Measurements from ENCODE around the gene INPP4A.

Gene INPP4A

DNA sequence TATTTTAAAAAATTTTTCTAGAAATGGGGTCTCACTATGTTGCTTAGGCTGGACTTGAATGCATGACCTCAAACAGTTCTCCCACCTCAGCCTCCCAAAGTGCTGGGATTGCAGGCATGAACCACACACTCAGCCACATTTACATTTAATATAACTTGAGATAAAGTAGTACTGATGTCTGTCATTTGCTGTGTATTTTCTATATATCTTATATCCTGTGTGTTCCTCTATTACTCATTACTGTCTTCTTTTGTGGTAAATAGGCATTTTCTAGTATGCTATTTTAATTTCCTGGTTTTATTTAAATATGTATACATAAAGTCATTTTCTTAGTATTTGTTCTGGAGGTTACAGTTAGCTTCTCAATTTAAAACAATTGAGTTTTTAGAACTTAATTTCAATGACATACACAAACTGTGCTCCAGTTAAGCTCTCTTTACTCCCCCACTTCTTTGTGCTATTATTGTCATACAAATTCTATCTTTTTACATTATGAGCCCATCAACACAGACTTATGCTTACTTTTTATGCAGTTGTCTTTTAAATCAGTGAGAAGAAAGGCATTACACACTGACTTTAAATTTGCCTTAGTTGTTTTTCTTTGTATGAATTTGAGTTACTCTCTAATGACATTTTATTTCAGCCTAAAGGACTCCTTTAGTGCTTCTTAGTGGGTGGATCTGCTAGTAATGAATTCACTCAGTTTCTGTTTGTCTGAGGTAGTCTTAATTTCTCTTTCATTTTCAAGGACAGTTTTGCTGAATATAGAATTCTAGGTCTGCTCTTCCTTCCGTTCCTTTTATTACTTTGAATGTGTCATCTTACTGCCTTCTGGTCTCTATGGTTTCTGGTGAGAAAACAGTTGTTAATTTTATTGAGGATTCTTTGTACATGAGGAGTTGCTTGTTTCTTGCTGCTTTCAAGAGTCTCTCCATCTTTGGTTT lies 6.2 kb upstream of the INPP4A start:
- no peak for DNase-seq (ENCODE audit: low read depth)

DNA sequence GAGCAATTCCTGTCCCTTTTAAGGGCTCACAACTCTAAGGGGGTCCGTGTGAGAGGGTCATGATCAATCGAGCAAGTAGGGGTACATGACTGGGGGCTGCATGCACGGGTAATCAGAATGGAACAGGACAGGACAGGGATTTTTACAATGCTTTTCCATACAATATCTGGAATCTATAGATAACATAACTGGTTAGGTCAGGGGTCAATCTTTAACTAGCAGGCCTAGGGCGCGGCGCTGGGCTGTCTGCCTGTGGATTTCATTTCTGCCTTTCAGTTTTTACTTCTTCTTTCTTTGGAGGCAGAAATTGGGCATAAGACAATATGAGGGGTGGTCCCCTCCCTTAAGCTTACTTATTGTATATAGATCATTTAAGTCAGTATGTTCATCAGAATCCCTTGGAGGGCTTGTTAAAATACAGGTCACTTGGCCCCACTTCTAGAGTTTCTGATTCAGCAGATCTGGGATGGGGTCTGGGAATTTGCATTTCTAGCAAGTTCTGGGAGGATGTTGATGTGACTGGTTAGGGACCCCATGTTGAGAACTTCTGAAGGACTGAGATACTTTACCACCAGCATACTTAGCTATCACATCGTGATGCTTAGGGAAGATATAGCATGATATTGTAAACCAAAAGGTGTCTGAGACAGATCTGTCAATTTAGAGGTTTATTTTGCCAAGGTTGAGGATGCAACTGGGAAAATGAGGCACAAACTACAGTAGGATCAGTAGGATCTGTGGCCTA lies 2.8 kb upstream of the INPP4A start:
- DNase-seq (ENCODE audit: low read depth): no peak

DNA sequence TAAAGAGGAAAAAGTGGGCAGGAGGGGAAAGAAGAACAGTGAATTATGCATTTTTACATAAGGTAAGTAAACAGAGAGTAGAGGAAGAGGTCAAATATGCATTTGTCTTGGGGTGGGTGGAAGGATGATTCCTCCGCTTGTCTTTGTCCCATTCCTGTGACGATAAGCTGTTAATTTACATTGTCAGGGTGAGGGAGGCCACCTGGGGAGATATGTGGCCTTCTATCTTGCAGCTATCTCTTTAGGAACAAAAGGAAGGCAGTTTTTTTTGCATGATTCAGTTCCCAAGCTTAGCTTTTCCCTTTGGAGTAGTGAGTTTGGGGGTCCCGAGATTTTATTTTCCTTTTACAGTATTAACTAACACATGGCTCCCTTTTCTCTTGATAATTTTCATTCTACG lies 2.2 kb upstream of the INPP4A start:
- no peak for DNase-seq (ENCODE audit: low read depth)

DNA sequence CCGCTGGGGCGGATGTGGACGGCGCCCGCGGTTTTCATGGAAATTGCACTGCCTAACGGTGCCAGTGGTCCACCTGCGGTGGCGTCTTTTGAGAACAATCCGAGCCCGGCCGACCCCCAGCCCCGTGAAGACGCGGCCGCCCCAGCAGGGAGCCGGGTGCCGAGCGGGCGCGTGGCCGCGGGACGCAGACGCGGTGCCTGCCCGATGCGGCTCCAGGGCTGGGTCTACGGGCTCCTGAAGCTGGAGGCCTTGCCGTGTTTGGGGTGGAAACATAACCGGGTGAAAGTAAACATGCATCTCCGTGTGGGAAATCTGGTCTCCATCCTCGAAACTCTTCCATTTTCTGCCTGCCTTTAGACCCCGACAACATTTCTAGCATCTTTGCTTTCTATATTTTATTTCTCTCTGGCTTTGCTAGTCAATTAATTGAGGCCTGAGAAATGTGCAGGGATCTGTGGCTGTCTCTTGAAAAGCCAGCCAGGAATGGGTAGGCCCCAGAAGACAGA lies 572 bp downstream of the INPP4A start:
- DNase-seq (ENCODE audit: low read depth): no peak

DNA sequence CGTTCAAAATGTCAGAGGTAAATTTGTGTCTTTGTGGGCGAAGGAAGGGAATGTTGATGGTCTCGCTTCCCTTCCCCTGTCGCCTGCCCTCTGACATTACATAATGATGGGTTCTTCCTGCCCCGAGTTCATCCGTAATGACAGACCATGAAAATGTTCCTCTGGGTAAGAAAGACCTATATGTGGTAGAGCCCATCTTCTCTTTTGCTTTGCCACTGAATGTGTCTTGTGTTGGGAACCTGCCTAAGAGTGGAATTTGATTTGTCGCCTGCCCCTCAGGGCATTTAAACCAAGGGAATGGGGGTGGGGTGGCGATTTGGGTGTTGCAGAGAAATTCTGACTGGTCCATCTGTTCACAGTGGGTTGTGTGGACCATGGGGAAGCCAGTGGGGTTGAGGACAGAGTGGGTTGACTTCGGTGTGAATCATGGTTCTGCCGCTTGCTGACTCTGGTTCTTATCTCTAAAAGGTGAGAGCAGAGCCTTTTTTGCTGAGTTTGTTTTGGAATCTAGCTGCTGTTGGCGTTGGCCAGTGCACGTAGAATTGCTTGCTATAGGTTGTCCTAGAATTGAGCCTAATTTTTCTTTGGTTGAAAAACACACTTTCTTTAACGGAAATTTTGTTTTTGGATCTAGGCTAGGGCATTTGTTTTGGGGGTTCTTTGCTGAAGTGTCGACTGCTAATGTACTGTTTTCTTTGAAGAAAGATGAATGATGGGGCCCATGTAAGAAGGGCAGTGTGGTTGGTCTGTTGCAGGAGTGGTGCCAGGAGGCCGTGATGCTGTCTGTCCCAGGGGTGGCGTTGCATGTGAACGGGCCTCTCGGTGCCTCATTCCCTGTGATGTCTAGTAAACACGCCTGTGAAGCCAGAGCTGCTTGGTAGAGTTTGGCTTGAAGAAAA lies 1.3 kb downstream of the INPP4A start:
- DNase-seq (ENCODE audit: low read depth): no peak

DNA sequence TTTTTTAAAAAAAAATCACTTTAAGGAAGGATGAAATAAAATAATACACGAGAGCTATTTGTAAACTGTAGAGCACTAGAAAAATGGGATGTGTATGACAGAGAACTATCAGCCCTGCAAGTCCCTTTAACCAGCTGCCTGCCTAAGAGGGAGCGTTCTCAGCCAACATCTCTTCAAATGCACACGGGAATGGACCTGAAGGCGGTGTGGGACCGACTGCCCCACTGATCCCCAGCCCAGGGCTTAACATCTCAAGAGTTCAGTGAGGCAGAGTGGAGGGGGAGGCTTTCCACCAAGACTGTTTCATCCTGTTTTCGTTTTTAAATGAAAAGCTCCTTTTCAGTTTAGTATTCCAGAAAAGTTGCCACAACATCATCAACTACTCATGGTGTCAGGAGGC lies 2.2 kb downstream of the INPP4A start:
- DNase-seq (ENCODE audit: low read depth): no peak

DNA sequence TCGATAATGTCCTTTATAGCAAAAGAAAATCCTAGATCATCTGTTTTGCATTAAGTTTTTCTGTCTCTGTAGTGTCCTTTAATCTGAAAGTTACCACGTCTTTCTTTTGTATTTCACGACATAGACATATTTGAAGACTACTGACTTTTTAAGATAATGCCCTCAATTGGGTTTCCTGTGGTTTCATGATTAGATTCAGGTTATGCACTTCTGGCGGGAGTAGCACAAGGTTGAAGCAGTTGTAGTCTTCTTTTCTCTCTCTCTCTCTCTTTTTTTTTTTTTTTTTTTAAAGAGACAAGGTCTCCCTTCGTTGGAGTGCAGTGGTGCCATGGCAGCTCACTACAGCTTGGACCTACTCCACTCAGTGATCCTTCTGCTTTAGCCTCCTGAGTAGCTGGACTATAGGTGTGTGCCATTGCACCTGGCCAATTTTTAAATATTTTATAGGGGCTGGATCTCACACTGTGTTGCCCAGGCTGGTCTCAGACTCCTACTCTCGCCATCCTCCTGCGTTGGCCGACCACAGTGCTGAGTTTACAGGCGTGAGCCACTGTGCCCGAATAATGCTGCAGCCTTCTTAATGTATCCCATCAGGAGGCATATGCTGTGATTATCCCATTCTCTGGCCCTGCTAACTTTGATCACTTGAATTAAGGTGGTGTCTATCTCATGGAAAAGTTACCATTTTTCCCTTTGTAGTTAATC lies 3.9 kb downstream of the INPP4A start:
- DNase-seq (ENCODE audit: low read depth): no peak

DNA sequence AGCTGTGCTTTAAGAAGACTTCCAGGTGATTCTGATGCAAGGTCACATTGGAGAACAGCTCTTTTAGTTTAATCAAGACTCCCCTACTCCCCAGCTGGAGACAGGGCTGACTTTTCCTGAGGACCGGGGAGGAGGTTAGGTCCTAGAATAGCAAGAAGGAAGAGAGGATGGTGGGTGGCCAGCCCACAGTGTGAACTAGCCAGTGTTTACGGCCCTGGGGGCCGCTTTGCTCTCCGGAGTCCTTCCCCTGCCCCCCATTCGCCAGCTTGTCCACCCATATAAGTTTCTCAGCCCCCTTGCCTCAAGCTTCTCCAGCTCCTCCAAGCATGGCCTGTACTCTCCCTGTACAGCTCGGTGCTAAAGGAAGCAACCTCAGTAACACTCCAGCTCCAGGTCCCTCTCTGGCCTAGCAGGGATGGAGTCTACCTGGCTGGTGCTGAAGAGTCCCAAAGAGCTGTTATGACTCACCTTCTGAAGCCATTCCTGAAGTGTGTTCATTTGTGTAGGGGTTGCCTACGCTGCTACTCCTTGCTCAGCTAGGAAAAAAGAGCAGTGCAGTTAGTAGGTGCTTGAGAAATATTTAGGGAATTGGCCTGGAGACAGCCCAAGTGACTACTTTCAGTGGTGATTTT lies 7.9 kb downstream of the INPP4A start:
- DNase-seq (ENCODE audit: low read depth): no peak

DNA sequence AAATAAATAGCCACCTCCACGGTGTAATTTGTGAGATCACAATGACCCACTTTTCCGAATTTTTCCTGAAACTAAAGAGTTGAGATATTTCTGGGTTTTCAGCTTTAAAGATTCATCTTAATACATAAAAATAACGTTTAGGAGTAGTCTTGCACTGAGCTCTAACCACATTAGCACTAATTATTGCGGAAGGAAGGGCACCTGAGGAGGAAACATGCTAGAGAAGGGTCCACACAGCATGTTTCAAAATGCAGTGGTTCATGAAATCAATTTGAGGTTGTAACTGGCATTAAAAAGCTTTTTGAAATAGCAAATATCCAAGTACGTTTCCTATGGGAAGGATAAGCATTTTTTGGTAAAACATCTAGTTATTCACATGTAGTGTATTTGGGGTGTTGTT lies 8.4 kb downstream of the INPP4A start:
- DNase-seq (ENCODE audit: low read depth): no peak

DNA sequence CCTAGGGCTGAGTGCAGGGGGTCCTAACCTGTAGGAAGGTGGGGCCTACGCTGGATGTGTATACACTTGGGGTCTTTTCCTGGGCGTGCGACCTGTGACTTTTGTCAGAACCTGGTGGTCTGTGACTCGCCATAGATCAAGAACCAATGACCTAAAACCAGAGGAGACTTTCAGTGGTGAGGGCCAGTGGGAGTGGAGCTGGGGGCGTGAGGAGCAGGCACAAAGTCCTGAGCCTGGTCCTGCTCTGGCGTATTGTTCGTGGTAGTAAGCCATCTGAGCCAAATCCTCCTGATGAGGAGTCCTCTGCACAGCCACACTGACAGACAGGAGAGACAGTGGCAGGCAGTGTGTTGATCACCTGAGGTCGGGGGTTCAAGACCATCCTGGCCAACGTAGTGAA lies 8.9 kb downstream of the INPP4A start:
- DNase-seq (ENCODE audit: low read depth): no peak

DNA sequence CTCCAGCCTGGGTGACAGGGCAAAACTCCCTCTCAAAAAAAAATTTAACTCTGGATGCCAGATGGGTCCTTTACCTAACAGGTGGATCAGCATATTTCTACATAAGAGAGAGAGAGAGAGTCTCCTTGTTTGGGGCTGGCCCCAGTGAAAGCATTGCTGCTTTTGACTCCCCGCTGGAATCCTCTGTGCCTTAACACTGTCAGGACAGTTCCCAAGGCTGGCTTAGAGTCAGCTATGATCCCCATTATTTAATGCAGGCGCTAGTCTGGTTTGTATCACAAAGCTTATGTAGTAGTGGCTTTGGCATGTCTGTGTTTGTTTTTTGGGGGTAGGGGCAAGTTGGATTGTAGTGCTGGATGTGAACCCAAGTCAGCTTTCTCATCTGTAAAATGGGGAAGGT lies 9.4 kb downstream of the INPP4A start:
- DNase-seq (ENCODE audit: low read depth): no peak

DNA sequence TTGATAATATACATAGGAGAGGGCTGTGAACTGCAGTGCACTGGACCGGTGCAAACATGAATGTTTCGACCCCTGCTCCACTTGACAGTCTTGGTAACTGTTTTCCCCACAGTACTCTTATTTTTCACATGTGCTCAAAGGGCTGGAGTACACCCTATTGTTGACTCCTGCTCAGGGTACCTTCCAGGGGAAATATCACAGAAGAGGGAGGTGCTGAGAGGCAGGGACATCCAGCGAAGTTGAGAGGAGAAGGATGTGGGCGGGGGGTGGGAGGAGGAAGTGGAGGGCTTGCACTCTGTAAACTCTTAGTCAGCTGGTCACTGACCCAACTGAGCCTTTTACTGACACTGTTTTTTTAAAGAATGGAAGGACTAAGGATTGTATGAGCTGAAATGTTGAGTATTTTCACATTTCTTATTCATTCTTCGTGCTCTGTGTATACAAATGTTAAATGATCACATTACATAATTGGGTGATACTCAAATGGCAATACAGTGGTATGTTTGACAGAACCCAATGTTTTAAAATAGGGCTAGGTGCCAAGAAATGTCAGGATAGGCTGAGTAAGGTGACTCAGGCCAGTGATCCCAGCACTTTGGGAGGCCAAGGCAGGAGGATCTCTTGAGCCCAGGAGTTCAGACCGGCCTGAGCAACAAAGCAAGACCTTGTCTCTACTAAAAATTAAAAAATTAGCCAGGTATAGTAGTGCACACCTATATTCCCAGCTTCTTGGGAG lies 10.0 kb downstream of the INPP4A start:
- no peak for DNase-seq (ENCODE audit: low read depth)

DNA sequence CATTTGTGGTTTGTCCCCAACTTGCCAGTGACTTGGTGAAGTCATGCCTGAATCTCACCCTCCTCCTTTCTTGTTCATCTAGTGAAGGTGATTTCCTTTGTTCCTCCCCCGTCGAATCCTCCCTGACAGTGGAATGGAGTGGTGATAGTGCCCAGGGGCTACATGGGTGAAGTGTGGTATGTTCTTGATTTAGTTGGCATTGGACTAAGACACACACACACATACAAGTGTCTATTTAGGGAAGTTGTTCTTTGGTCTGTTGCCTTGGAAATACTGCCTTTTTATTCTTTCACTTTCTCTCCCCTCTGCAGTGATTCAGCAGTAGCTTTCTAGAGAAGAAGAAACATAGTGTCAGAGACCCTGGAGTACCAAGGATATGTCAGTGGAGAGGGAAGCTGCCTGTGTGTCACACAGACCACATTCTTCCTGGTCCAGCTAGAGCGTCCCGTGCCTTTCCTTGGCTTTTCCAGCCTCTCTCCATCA lies 10.9 kb downstream of the INPP4A start:
- no peak for DNase-seq (ENCODE audit: low read depth)

DNA sequence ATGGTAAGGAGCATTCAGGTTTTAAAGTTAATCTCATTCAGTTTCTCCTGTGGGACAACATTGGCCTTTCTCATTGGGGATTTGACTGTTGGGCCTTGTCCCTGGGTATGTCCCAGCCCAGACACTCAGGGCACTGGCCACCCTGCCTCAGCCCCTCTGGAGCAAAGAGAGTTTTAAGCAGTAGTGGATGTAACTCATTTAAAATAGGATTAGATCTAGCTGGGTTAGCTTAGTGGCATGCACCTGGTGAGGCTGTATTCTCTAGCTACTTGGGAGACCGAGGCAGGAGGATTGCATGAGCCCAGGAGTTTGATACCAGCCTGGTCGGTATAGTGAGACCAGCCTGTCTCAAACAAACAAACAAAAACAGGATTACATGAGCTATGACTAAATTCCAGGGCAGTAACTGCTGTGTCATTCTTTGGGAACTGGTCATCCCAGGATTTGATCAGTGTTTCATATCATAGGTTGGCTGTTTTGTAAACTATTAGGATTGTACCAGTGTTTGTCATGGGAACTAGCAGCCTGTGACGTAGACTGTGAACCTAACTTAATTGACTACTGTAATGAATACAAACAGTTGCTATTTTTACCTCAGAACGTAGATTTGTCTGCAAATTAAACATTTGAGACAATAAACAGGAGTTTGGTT lies 12.5 kb downstream of the INPP4A start:
- no peak for DNase-seq (ENCODE audit: low read depth)

DNA sequence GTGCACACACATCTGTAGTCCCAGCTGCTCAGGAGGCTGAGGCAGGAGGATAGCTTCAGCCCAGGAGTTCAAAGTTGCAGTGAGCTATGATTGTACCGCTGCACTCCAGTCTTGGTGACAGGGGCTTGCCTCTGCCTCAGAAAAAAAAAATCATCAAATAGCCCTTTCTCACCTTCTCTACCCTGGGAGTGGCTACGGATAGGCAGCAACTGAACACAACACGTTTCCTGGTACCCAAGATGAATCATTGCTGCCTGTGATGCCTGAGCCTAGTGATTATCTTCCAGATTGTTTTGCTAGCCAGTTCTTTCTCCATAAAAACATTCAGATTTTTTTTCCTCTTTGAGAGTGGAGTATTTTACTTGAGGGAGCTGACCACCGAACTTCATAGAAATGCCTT lies 13.5 kb downstream of the INPP4A start:
- no peak for DNase-seq (ENCODE audit: low read depth)

DNA sequence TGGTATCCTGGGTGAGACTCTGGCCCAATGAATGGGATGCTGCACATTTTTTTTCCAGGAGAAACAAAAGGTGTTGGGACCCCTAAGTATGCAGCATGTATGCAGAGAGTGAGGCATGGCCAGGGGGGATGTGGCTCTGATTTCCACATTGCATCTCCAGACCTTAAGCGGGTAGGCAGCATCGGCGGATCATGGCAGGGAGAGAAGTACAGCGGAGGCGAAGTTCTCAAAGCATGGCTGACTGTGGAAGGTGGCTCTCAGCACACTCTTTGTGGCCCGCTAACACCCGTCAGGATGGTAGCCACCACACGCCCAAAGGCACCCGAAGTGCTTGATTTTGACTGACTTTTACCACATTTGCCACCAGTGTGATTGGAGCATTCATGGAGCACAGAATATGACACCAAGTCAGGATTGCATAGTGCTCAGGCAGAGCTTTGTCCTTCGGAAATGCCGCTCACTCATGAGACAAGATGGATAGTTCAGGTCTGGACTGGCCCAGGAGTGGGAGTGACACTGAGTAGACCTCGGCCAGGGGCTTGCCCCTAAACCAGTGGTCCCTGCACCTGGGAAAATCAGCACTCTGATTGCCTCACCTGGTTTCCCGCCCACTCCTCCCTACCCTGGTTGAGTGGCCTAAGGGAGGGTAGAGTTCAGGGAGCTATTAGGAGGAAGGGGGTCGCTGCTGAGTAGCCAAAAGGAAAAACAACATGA lies 14.2 kb downstream of the INPP4A start:
- DNase-seq (ENCODE audit: low read depth): no peak

DNA sequence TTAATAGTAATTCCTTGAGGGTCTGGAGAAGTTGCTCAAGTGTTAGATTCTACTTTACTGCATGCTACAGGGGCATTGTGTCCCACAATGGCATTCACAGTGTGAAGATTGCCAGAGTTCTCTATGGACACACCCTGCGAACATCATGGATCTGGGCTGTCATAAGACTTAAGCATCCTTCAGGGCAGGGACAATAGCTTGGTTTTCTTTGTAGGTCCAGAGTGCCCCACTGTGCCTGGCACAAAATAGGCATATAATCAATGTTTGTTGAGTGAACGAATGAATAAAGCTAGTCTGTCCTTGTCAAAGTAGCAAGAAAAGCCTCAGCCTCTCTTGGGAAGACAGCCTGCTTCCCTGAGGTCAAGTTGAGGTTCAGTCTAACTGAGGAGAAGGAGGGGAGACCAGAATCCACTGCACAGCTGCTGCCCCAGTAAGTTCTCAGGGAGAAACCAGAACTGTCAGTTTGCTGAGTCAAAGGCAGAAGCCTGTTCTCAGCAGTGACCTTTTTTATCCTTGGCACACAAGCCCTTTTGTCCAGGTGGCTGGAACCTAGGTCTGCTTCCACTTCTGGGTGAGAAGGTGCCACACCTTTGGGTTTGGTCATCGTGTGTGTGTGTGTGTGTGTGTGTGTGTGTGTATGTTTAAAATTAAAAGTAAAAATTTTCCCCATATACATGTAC lies 15.0 kb downstream of the INPP4A start:
- no peak for DNase-seq (ENCODE audit: low read depth)
